ENCODE measurements around the gene WHRN.

The WHRN gene

GRCh38 chr9:114491430-114492003 is 13.8 kb downstream of the WHRN start:
- DNase-seq: no peak

- no peak for DNase-seq
Observed at GRCh38 chr9:114489928-114490327, 15.3 kb downstream of the WHRN start.

GRCh38 chr9:114488398-114489129 is 16.7 kb downstream of the WHRN start:
- DNase-seq: no peak

- DNase-seq: peak; percentile 82
Observed at GRCh38 chr9:114487607-114488300, 17.5 kb downstream of the WHRN start.

- no peak for DNase-seq
Observed at GRCh38 chr9:114486205-114486963, 18.9 kb downstream of the WHRN start.

- DNase-seq: peak; percentile 88
Observed at GRCh38 chr9:114484854-114485443, 20.3 kb downstream of the WHRN start.

- peak; percentile 63 for DNase-seq
Observed at GRCh38 chr9:114484215-114484853, 20.9 kb downstream of the WHRN start.

GRCh38 chr9:114483499-114483898 is 21.8 kb downstream of the WHRN start:
- DNase-seq: no peak

- no peak for DNase-seq
Observed at GRCh38 chr9:114482593-114482992, 22.7 kb downstream of the WHRN start.

- DNase-seq: no peak
Observed at GRCh38 chr9:114481789-114482188, 23.5 kb downstream of the WHRN start.

- no peak for DNase-seq
Observed at GRCh38 chr9:114480746-114481435, 24.4 kb downstream of the WHRN start.

GRCh38 chr9:114478871-114479270 is 26.4 kb downstream of the WHRN start:
- DNase-seq: no peak

GRCh38 chr9:114478459-114478858 is 26.8 kb downstream of the WHRN start:
- DNase-seq: no peak

GRCh38 chr9:114477642-114478041 is 27.6 kb downstream of the WHRN start:
- DNase-seq: no peak

GRCh38 chr9:114476891-114477469 is 28.3 kb downstream of the WHRN start:
- no peak for DNase-seq

GRCh38 chr9:114475412-114476135 is 29.7 kb downstream of the WHRN start:
- DNase-seq: no peak

GRCh38 chr9:114474425-114474824 is 30.8 kb downstream of the WHRN start:
- no peak for DNase-seq

- no peak for DNase-seq
Observed at GRCh38 chr9:114473447-114473801, 31.8 kb downstream of the WHRN start.

- DNase-seq: no peak
Observed at GRCh38 chr9:114472765-114473446, 32.4 kb downstream of the WHRN start.

GRCh38 chr9:114471157-114471556 is 34.1 kb downstream of the WHRN start:
- DNase-seq: no peak

All from activated CD4-positive, alpha-beta T cell treated with anti-CD3 and anti-CD28 coated beads, Interleukin-10, Interleukin-2, amounts not matched to agents 100 ng/mL and 50 ng/mL, durations not matched to agents 16 hours and 8 hours (primary cell).